GM12878 (cell line): Measurements from ENCODE around the gene LRP1B. TPM values are rescaled to one million over a fixed set of nuclear protein-coding genes. Genes with fewer than 3 reads are reported as not detected.

Source experiments
- ATAC-seq: fragments of 200-7000 bp; cut with Tn5 transposase; 3 replicates; pipeline ENCODE4 v1.9.1; 2020; ENCODE audit warnings: mild to moderate bottlenecking, moderate library complexity
- BruUV-seq: library from RNA; stranded (reverse); fragments of 400-500 nt; replicated peaks from 2 replicates; lab custom pipeline; 2021; lab: Mats Ljungman, UMichigan
- CTCF ChIA-PET: fragments of 300-600 bp; sonication (Branson Sonifier 250); formaldehyde crosslinking; extraction: SDS; loops from one replicate; lab custom pipeline; 2021; ENCODE audit warnings: inconsistent platforms; lab: Yijun Ruan, JAX
- POLR2A ChIA-PET: fragments of 350-600 bp; formaldehyde crosslinking; extraction: SDS; loops from one replicate; lab custom pipeline; 2021; ENCODE audit warnings: inconsistent platforms; lab: Charles Lee
- RAD21 ChIA-PET: fragments of 300-600 bp; sonication (Branson Sonifier 250); formaldehyde crosslinking; loops from one replicate; lab custom pipeline; 2023; ENCODE audit warnings: antibody characterized with exemption; ENCODE audit not compliant: unreplicated experiment; lab: Charles Lee
- SMC1A ChIA-PET: fragments of 300-600 bp; sonication (Branson Sonifier 250); formaldehyde crosslinking; loops from one replicate; lab custom pipeline; 2023; ENCODE audit not compliant: unreplicated experiment, uncharacterized antibody; lab: Charles Lee
- DNase-seq: peaks from one replicate; pipeline ENCODE4 v3.0.0-alpha.2; 2011; ENCODE audit warnings: low read depth, low spot score
- FAIRE-seq: peaks from 3 replicates; lab custom pipeline; 2011; peaks lifted over from hg19 to GRCh38; lab: Jason Lieb, UNC
- H2AFZ ChIP-seq: 2 replicates; pipeline ENCODE4 v1.6.0; 2011; ENCODE audit warnings: low read depth, low read length, control low read depth; ENCODE audit not compliant: control insufficient read depth
- H3K27ac ChIP-seq: 2 replicates; pipeline ENCODE4 v1.5.1; 2011; ENCODE audit warnings: control low read depth; ENCODE audit not compliant: control insufficient read depth, insufficient read depth
- H3K27me3 ChIP-seq, 2 experiments: replicated peaks in 1 of 2; 2 replicates each; pipeline versions ENCODE4 v1.6.0 to v1.6.1; 2011; ENCODE audit warnings: low read length in 1 of 2; ENCODE audit not compliant: control insufficient read depth in 2 of 2, insufficient read depth in 2 of 2
- H3K36me3 ChIP-seq, 2 experiments: 2 replicates each; pipeline ENCODE4 v1.5.1; 2011; ENCODE audit warnings: low read length in 1 of 2; ENCODE audit not compliant: control insufficient read depth in 2 of 2, insufficient read depth in 2 of 2
- H3K4me1 ChIP-seq: 2 replicates; pipeline ENCODE4 v1.6.1; 2011; ENCODE audit warnings: mild to moderate bottlenecking, low read length, moderate library complexity, mixed read lengths; ENCODE audit not compliant: control insufficient read depth, insufficient read depth
- H3K4me2 ChIP-seq: 2 replicates; pipeline ENCODE4 v1.6.0; 2011; ENCODE audit warnings: control low read depth; ENCODE audit not compliant: control insufficient read depth, insufficient read depth
- H3K4me3 ChIP-seq: fragments of 200-600 bp; sonication (generic); 2 replicates; pipeline ENCODE4 v1.5.1; 2016
- H3K79me2 ChIP-seq: 2 replicates; pipeline ENCODE4 v1.6.0; 2011; ENCODE audit warnings: low read length; ENCODE audit not compliant: control insufficient read depth, insufficient read depth
- H3K9ac ChIP-seq: 2 replicates; pipeline ENCODE4 v1.8.0; 2011; ENCODE audit warnings: low read length, control low read depth, mixed read lengths; ENCODE audit not compliant: control insufficient read depth, insufficient read depth
- H3K9me3 ChIP-seq: replicated peaks from 3 replicates; pipeline ENCODE4 v1.5.1; 2011; ENCODE audit warnings: mild to moderate bottlenecking, low read length; ENCODE audit not compliant: control insufficient read depth, insufficient read depth
- H4K20me1 ChIP-seq: 2 replicates; pipeline ENCODE4 v1.6.0; 2011; ENCODE audit not compliant: control insufficient read depth, insufficient read depth
- BMI1 ChIP-seq: fragments of 450-650 bp; IDR thresholded peaks from 2 replicates; pipeline ENCODE4 v1.6.1; 2016; ENCODE audit warnings: mild to moderate bottlenecking, moderate library complexity, borderline replicate concordance
- CBFB ChIP-seq: IDR thresholded peaks from 2 replicates; pipeline ENCODE4 v1.6.1; 2016; ENCODE audit warnings: antibody characterized with exemption, low read depth
- CBX5 ChIP-seq: sonication (generic); IDR thresholded peaks from 2 replicates; pipeline ENCODE4 v1.6.1; 2016; ENCODE audit warnings: low read depth, moderate library complexity, mild to moderate bottlenecking, inconsistent platforms
- EED ChIP-seq: sonication (generic); IDR thresholded peaks from 2 replicates; pipeline ENCODE4 v1.6.1; 2016; ENCODE audit warnings: antibody characterized with exemption, low read depth
- EZH2 ChIP-seq: IDR thresholded peaks from 2 replicates; pipeline ENCODE4 v1.6.1; 2012; ENCODE audit warnings: low read depth, mild to moderate bottlenecking, control low read depth, inconsistent platforms, low read length, borderline replicate concordance; ENCODE audit not compliant: control insufficient read depth
- FOXK2 ChIP-seq: fragments of 450-650 bp; IDR thresholded peaks from 2 replicates; pipeline ENCODE4 v1.6.1; 2017; ENCODE audit warnings: mild to moderate bottlenecking, moderate library complexity
- IRF4 ChIP-seq: IDR thresholded peaks from 2 replicates; pipeline ENCODE4 v1.6.1; 2011; ENCODE audit warnings: low read depth, low read length
- PAX8 ChIP-seq: fragments of 450-650 bp; IDR thresholded peaks from 2 replicates; pipeline ENCODE4 v1.6.1; 2017; ENCODE audit warnings: mild to moderate bottlenecking, moderate library complexity
- POLR2AphosphoS5 ChIP-seq: IDR thresholded peaks from 2 replicates; pipeline ENCODE4 v1.6.1; 2011; ENCODE audit warnings: mild to moderate bottlenecking, low read length, inconsistent platforms
- POU2F2 ChIP-seq: IDR thresholded peaks from 3 replicates; pipeline ENCODE4 v1.6.1; 2011; ENCODE audit warnings: low read depth, mild to moderate bottlenecking, low read length, borderline replicate concordance
- SMAD5 ChIP-seq: IDR thresholded peaks from 2 replicates; pipeline ENCODE4 v1.6.1; 2016; ENCODE audit warnings: antibody characterized with exemption, low read depth
- SMARCA5 ChIP-seq: fragments of 450-650 bp; IDR thresholded peaks from 2 replicates; pipeline ENCODE4 v1.6.1; 2017; ENCODE audit warnings: mild to moderate bottlenecking
- SREBF2 ChIP-seq: IDR thresholded peaks from 2 replicates; pipeline ENCODE4 v1.6.1; 2012; ENCODE audit warnings: mild to moderate bottlenecking, low read length
- STAT3 ChIP-seq: IDR thresholded peaks from 2 replicates; pipeline ENCODE4 v1.6.1; 2011; ENCODE audit warnings: low read depth, low read length, improper control_type of control experiment
- SUPT20H ChIP-seq: IDR thresholded peaks from 2 replicates; pipeline ENCODE4 v1.6.1; 2011; ENCODE audit warnings: low read depth, mild to moderate bottlenecking, low read length, moderate library complexity, borderline replicate concordance; ENCODE audit not compliant: control insufficient read depth
- TBL1XR1 ChIP-seq: IDR thresholded peaks from 2 replicates; pipeline ENCODE4 v1.6.1; 2012; ENCODE audit warnings: low read depth, low read length, improper control_type of control experiment
- USF1 ChIP-seq: IDR thresholded peaks from 2 replicates; pipeline ENCODE4 v1.6.1; 2011; ENCODE audit warnings: borderline replicate concordance, low read depth, mild to moderate bottlenecking, moderate library complexity, mixed read lengths, low read length; ENCODE audit not compliant: insufficient read depth; ENCODE audit errors: extremely low read length
- WGBS: methylation state at CpG from one replicate; pipeline ENCODE4 v1.1.6; 2016; ENCODE audit warnings: low lambda C conversion rate; ENCODE audit not compliant: insufficient replicate concordance, insufficient coverage; ENCODE audit errors: missing lambda C conversion rate; 5-methylcytosine and 5-hydroxymethylcytosine counted together
- in situ Hi-C: fragments of 300-500 bp; cut with MboI; formaldehyde crosslinking; loops from 9 replicates; pipeline ENCODE4 v1.14.3; 2018; ENCODE audit warnings: mixed read lengths
- intact Hi-C: fragments of 100-400 bp; cut with micrococcal nuclease; formaldehyde crosslinking; loops from one replicate; pipeline ENCODE4 v1.14.2; 2022; ENCODE audit not compliant: unreplicated experiment
- polyA plus RNA-seq, 11 experiments: library from polyadenylated mRNA; depleted of rRNA in 4 of 11; unstranded in 6 of 11; stranded (reverse) in 5 of 11; fragments of >200 nt; fragmentation: Nextera tagmentation in 4 of 11; fragmentation: Illumina TruSeq in 1 of 11; extraction: Ambion mirVana in 4 of 11; extraction: Trizol in 1 of 11; gene quantifications; 1 replicate in 1 of 11; 2 replicates in 10 of 11; pipeline versions ENCODE4 v1.2.1 to v1.2.3, GENCODE V29; 2011 to 2016; ENCODE audit warnings: inconsistent platforms in 2 of 11, missing spikeins in 2 of 11, low read depth in 1 of 11
- total RNA-seq, 4 experiments: library from RNA; depleted of rRNA in 3 of 4; stranded (reverse); fragments of >200 nt in 3 of 4; fragmentation: Illumina TruSeq in 1 of 4; extraction: Trizol in 1 of 4; gene quantifications; 2 replicates each; pipeline versions ENCODE4 v1.2.1 to v1.2.3, GENCODE V29; 2013 to 2021
- TF ChIP-seq, protein P1 (sequence below): fragments of 450-650 bp; IDR thresholded peaks from 2 replicates; pipeline ENCODE4 v1.6.1; 2018; ENCODE audit warnings: mild to moderate bottlenecking, low read depth, moderate library complexity; ENCODE audit not compliant: partially characterized antibody

LRP1B gene
- total and polyA plus RNA-seq, 10 of the 15 experiments (the other 5 are each of a cell fraction or from before 2014, with no cell fraction given): under 0.01 to 0.06 (median 0.03) TPM; not detected in 5

GRCh38 chr2:142139384-142139783, 8.6 kb upstream of the LRP1B start:
- 43% methylated on average over 4 of the region's 4 CpGs for WGBS
- ChIA-PET SMC1A (no interaction called here), CTCF (interaction anchor here (1.5 to 2.0 kb wide), 5 partner anchors 9 to 228 kb away, joined by 4 to 10 read pairs (median 5); partner anchors contain the start of gene LRP1B), POLR2A (no interaction called here), RAD21 (interaction anchor here (1.1 to 1.8 kb wide), 2 partner anchors 29 to 1553 kb away, joined by 3 to 4 read pairs; no protein-coding TSS in a partner anchor)
- TF ChIP-seq PAX8 (no peak), SUPT20H (no peak), POU2F2 (no peak), TBL1XR1 (no peak), EZH2 (no peak), SMAD5 (no peak), CBFB (no peak), CBX5 (no peak), SMARCA5 (no peak), BMI1 (no peak), STAT3 (no peak), SREBF2 (no peak), USF1 (no peak), EED (no peak), POLR2AphosphoS5 (no peak), FOXK2 (no peak), IRF4 (no peak)
- TF ChIP-seq, protein P1, sequence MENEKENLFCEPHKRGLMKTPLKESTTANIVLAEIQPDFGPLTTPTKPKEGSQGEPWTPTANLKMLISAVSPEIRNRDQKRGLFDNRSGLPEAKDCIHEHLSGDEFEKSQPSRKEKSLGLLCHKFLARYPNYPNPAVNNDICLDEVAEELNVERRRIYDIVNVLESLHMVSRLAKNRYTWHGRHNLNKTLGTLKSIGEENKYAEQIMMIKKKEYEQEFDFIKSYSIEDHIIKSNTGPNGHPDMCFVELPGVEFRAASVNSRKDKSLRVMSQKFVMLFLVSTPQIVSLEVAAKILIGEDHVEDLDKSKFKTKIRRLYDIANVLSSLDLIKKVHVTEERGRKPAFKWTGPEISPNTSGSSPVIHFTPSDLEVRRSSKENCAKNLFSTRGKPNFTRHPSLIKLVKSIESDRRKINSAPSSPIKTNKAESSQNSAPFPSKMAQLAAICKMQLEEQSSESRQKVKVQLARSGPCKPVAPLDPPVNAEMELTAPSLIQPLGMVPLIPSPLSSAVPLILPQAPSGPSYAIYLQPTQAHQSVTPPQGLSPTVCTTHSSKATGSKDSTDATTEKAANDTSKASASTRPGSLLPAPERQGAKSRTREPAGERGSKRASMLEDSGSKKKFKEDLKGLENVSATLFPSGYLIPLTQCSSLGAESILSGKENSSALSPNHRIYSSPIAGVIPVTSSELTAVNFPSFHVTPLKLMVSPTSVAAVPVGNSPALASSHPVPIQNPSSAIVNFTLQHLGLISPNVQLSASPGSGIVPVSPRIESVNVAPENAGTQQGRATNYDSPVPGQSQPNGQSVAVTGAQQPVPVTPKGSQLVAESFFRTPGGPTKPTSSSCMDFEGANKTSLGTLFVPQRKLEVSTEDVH: no peak
- H4K20me1 ChIP-seq: no peaks in the 10 kb centered on the region
- in situ Hi-C loops: no loop called here
- H3K79me2 ChIP-seq: no peaks in the 10 kb centered on the region
- no peaks in the 10 kb centered on the region; a peak in 1 of 4 replicates for H3K27me3 ChIP-seq
- H3K9me3 ChIP-seq: no peaks in the 10 kb centered on the region
- no peak overlapping the region for H3K9ac ChIP-seq
- no peak overlapping the region for H3K4me3 ChIP-seq
- no peak for DNase-seq
- no peaks in the 10 kb centered on the region for H3K36me3 ChIP-seq
- no peaks in the 10 kb centered on the region for H3K4me1 ChIP-seq
- H2AFZ ChIP-seq: no peak overlapping the region
- BruUV-seq: no TSS peak
- H3K27ac ChIP-seq: no peak overlapping the region
- FAIRE-seq: no peak
- no peak for ATAC-seq
- H3K4me2 ChIP-seq: no peak overlapping the region
- intact Hi-C loops: no loop called here
